Cardiac atrium fibroblast (primary cell): ENCODE results near the gene TMEM125. TPM values are rescaled to one million over a fixed set of nuclear protein-coding genes. Genes with fewer than 3 reads are reported as not detected.

Source experiments
- total RNA-seq: library from RNA; depleted of rRNA; stranded (reverse); fragments of >200 nt; gene quantifications from 2 replicates; pipeline ENCODE4 v1.2.3, GENCODE V29; 2015

Gene TMEM125
- total RNA-seq: not detected in 2 replicates

GRCh38 chr1:43269627-43270375, at the start of gene TMEM125:
TSS of gene TMEM125 (plus strand) at chr1:43269983. CDS start at chr1:43272723, 2,740 bp downstream.

GRCh38 chr1:43285269-43285990, 15.6 kb downstream of the TMEM125 start, which contains the start of gene C1orf210:
TSS of gene C1orf210 (minus strand) at chr1:43285581. CDS start at chr1:43283270, 2,311 bp downstream.

GRCh38 chr1:43300378-43301094, 30.8 kb downstream of the TMEM125 start, which contains the start of gene TIE1:
TSS of gene TIE1 (plus strand) at chr1:43300982. CDS start at chr1:43301072, 90 bp downstream.

Other genes starting within 250 kb of the TMEM125 start
- 92.8 and 95.1 TPM in 2 replicates for gene EBNA1BP2, start 97.7 kb upstream of the TMEM125 start, total RNA-seq
- gene CFAP57, start 97.7 kb upstream of the TMEM125 start, total RNA-seq: under 0.01 and 1.4 TPM in 2 replicates
- not detected in 2 replicates for gene C1orf210, start 15.6 kb downstream of the TMEM125 start, total RNA-seq
- 3.8 and 11.7 TPM in 2 replicates for gene TIE1, start 31.0 kb downstream of the TMEM125 start, total RNA-seq
- gene MPL, start 67.8 kb downstream of the TMEM125 start, total RNA-seq: not detected in 2 replicates
- gene CDC20, start 89.0 kb downstream of the TMEM125 start, total RNA-seq: 27.6 and 33.9 TPM in 2 replicates
- 69.7 and 105 TPM in 2 replicates for gene ELOVL1, start 98.0 kb downstream of the TMEM125 start, total RNA-seq
- 50.2 and 53.5 TPM in 2 replicates for gene MED8, start 119.8 kb downstream of the TMEM125 start, total RNA-seq
- gene SZT2, start 119.9 kb downstream of the TMEM125 start, total RNA-seq: 12.5 and 16.2 TPM in 2 replicates
- gene HYI, start 183.9 kb downstream of the TMEM125 start, total RNA-seq: 38.2 and 54.9 TPM in 2 replicates